ENCODE data around the gene TM4SF1. TPM values are rescaled to one million over a fixed set of nuclear protein-coding genes. Genes with fewer than 3 reads are reported as not detected.

The TM4SF1 gene
- total RNA-seq, 1 experiment from 2014 or later: 535 TPM

DNA sequence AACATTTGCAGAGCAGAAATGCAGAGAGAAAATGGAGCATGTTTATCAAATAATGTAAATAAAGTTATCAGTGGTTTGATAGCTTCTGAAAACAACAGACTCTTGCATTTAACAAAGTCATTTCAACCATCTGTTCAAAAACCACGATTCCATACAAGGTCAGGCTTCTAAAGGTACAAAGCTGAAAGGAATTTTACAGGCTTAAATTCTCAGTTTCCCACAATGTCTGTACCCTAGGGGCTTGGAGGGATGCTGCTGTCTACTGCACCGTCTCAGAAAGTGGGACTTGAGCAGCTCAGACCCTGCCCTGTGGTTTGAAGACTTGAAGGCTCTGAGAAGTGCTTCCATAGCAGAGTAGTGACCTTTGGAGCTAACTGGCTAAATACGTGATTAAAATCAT, 30.4 kb upstream of the TM4SF1 start:
- ChIA-PET POLR2A (ENCODE audit: unreplicated experiment) (no interaction called here), CTCF (no interaction called here)
- Histone ChIP-seq H3K9me3 (ENCODE audit: low read length) (no peaks in the 10 kb centered on the region), H2AFZ (ENCODE audit: low read length) (no peak overlapping the region), H3F3A (ENCODE audit: low read length, unreplicated experiment) (no peaks in the 10 kb centered on the region), H3K9ac (ENCODE audit: low read length) (no peak overlapping the region), H3K79me2 (ENCODE audit: low read length) (no peaks in the 10 kb centered on the region), H3K27me3 (ENCODE audit: low read length) (no peaks in the 10 kb centered on the region), H4K20me1 (ENCODE audit: low read length) (no peaks in the 10 kb centered on the region), H3K27ac (ENCODE audit: low read length) (no peak overlapping the region), H3K4me1 (ENCODE audit: insufficient read depth, low read length) (no peaks in the 10 kb centered on the region), H3K36me3 (ENCODE audit: low read depth, low read length) (no peaks in the 10 kb centered on the region), H3K4me3 (ENCODE audit: low read length) (no peak overlapping the region), H3K4me2 (ENCODE audit: low read length) (no peak overlapping the region), H3K9me2 (replicated peaks; ENCODE audit: low read length) (no peaks in the 10 kb centered on the region)
- DNase-seq: no peak
- no peak for ATAC-seq
- intact Hi-C loops (cut with micrococcal nuclease): no loop called here
- TF ChIP-seq, protein P1, sequence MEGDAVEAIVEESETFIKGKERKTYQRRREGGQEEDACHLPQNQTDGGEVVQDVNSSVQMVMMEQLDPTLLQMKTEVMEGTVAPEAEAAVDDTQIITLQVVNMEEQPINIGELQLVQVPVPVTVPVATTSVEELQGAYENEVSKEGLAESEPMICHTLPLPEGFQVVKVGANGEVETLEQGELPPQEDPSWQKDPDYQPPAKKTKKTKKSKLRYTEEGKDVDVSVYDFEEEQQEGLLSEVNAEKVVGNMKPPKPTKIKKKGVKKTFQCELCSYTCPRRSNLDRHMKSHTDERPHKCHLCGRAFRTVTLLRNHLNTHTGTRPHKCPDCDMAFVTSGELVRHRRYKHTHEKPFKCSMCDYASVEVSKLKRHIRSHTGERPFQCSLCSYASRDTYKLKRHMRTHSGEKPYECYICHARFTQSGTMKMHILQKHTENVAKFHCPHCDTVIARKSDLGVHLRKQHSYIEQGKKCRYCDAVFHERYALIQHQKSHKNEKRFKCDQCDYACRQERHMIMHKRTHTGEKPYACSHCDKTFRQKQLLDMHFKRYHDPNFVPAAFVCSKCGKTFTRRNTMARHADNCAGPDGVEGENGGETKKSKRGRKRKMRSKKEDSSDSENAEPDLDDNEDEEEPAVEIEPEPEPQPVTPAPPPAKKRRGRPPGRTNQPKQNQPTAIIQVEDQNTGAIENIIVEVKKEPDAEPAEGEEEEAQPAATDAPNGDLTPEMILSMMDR (conservative IDR thresholded peaks at IDR 0.05; ENCODE audit: low read depth, low read length): no peak
- no peak for TF ChIP-seq EZH2 (IDR thresholded peaks at IDR 0.05; ENCODE audit: low read length, unreplicated experiment)
- no peak for TF ChIP-seq EZH2phosphoT487 (IDR thresholded peaks at IDR 0.05; ENCODE audit: borderline replicate concordance, low read length)
- no TSS peak for BruUV-seq (replicated peaks)

DNA sequence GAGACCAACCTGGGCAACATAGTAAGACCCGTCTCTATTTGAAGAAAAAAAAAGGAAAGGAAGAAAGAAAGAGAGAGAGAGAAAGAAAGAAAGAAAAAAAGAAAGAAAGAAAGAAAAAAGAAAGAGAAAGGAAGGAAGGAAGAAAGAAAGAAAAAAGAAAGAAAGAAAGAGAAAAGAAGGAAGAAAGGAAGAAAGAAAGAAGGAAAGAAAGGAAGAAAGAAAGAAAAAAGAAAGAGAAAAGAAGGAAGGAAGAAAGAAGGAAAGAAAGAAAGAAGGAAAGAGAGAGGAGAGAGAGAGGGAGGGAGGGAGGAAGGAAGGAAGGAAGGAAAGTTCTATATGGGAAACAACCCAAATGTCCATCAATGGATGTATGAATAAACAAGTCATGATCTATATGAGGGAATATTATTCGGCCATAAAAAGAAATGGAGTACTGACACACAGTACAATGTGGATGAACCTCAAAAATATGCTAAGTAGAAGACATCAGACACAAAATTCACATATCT, 28.8 kb upstream of the TM4SF1 start:
- H3K9me3 ChIP-seq (ENCODE audit: low read length): no peaks in the 10 kb centered on the region
- no peak for DNase-seq
- ATAC-seq: no peak
- intact Hi-C loops (cut with micrococcal nuclease): no loop called here
- BruUV-seq (replicated peaks): no TSS peak
- H4K20me1 ChIP-seq (ENCODE audit: low read length): no peaks in the 10 kb centered on the region
- no peak overlapping the region for H3K27ac ChIP-seq (ENCODE audit: low read length)
- H3K27me3 ChIP-seq (ENCODE audit: low read length): no peaks in the 10 kb centered on the region
- H2AFZ ChIP-seq (ENCODE audit: low read length): no peak overlapping the region
- H3K4me2 ChIP-seq (ENCODE audit: low read length): no peak overlapping the region
- H3K79me2 ChIP-seq (ENCODE audit: low read length): no peaks in the 10 kb centered on the region
- H3K9ac ChIP-seq (ENCODE audit: low read length): no peak overlapping the region
- TF ChIP-seq EZH2 (IDR thresholded peaks at IDR 0.05; ENCODE audit: low read length, unreplicated experiment): no peak
- no peak for TF ChIP-seq EZH2phosphoT487 (IDR thresholded peaks at IDR 0.05; ENCODE audit: borderline replicate concordance, low read length)
- TF ChIP-seq, protein P1 (conservative IDR thresholded peaks at IDR 0.05; ENCODE audit: low read depth, low read length): no peak
- peaks cover 12% of the 10 kb centered on the region for H3K4me1 ChIP-seq (ENCODE audit: insufficient read depth, low read length)
- no peaks in the 10 kb centered on the region for H3K9me2 ChIP-seq (replicated peaks; ENCODE audit: low read length)
- H3F3A ChIP-seq (ENCODE audit: low read length, unreplicated experiment): peaks cover 7% of the 10 kb centered on the region
- H3K36me3 ChIP-seq (ENCODE audit: low read depth, low read length): no peaks in the 10 kb centered on the region
- no peak overlapping the region for H3K4me3 ChIP-seq (ENCODE audit: low read length)
- POLR2A ChIA-PET (ENCODE audit: unreplicated experiment): no interaction called here
- CTCF ChIA-PET: no interaction called here

DNA sequence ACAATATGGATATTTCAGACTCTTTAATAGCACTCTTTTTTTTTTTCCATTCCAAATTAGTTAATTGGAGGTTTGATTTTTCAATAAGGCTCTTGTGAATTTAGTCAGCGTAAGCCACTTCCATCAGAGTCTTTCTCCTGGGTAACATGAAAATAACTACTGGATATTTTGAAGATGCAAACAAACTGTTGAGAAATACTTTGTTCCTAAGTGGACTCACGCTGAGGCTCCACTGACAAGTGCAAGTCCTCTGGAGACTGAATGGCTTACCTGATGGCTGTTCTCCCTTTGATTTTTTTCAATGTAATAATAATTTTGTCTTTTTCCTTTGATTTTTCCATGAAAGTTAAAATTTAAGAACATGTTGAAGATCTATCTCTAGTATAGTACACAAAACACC, 26.0 kb upstream of the TM4SF1 start:
- H2AFZ ChIP-seq (ENCODE audit: low read length): no peak overlapping the region
- H3K9ac ChIP-seq (ENCODE audit: low read length): no peak overlapping the region
- ChIA-PET CTCF (no interaction called here), POLR2A (ENCODE audit: unreplicated experiment) (no interaction called here)
- ATAC-seq (no peak), DNase-seq (no peak)
- H3K27ac ChIP-seq (ENCODE audit: low read length): no peak overlapping the region
- TF ChIP-seq EZH2 (IDR thresholded peaks at IDR 0.05; ENCODE audit: low read length, unreplicated experiment): no peak
- TF ChIP-seq, protein P1 (conservative IDR thresholded peaks at IDR 0.05; ENCODE audit: low read depth, low read length): no peak
- H3K27me3 ChIP-seq (ENCODE audit: low read length): no peaks in the 10 kb centered on the region
- no peak overlapping the region for H3K4me3 ChIP-seq (ENCODE audit: low read length)
- no peaks in the 10 kb centered on the region for H3K9me2 ChIP-seq (replicated peaks; ENCODE audit: low read length)
- peaks cover 16% of the 10 kb centered on the region for H3F3A ChIP-seq (ENCODE audit: low read length, unreplicated experiment)
- intact Hi-C loops (cut with micrococcal nuclease): loop anchor here (5.0 kb wide), 1 partner anchor 39 kb away; no protein-coding TSS in a partner anchor
- BruUV-seq (replicated peaks): no TSS peak
- no peaks in the 10 kb centered on the region for H3K9me3 ChIP-seq (ENCODE audit: low read length)
- H3K36me3 ChIP-seq (ENCODE audit: low read depth, low read length): no peaks in the 10 kb centered on the region
- H4K20me1 ChIP-seq (ENCODE audit: low read length): no peaks in the 10 kb centered on the region
- no peaks in the 10 kb centered on the region for H3K79me2 ChIP-seq (ENCODE audit: low read length)
- H3K4me1 ChIP-seq (ENCODE audit: insufficient read depth, low read length): peaks cover 40% of the 10 kb centered on the region
- no peak overlapping the region for H3K4me2 ChIP-seq (ENCODE audit: low read length)

All from PC-3 (cell line).